DOHH2 (cell line): ENCODE results near the gene SLC35F4.

Source experiments
- CTCF ChIP-seq: fragments of 200-600 bp; sonication (generic); IDR thresholded peaks from one replicate; pipeline ENCODE4 v1.5.1; 2014; ENCODE audit warnings: antibody characterized with exemption, mild to moderate bottlenecking, low read depth, low read length; ENCODE audit not compliant: poor library complexity, severe bottlenecking
- EZH2phosphoT487 ChIP-seq: fragments of 200-600 bp; sonication (generic); IDR thresholded peaks from 2 replicates; pipeline ENCODE4 v1.6.1; 2017; ENCODE audit warnings: borderline replicate concordance, mild to moderate bottlenecking, antibody characterized with exemption, low read length, moderate library complexity, mixed read lengths

GRCh38 chr14:57866199-57866705, 360 bp upstream of the SLC35F4 start:
- TF ChIP-seq CTCF (no peak), EZH2phosphoT487 (no peak)
